Head of caudate nucleus (tissue), 42 donors: Measurements from ENCODE around the gene COL8A1.

ENCODE experiments used
- DNase-seq, 42 donors: peaks; one replicate each; pipeline versions ENCODE4 v3.0.0 to v3.0.0-alpha.2; 2020 to 2021; ENCODE audit warnings: mixed read lengths in 7 of 42
- intact Hi-C: fragments of 100-400 bp; cut with DNase I; formaldehyde crosslinking; loops from one replicate; pipeline ENCODE4 v1.15.0; 2022

The COL8A1 gene

GRCh38 chr3:99637016-99637367 lies 1.4 kb upstream of the COL8A1 start:
- DNase-seq: no peak
- intact Hi-C loops: no loop called here

GRCh38 chr3:99637368-99638111 lies 854 bp upstream of the COL8A1 start:
- intact Hi-C loops: no loop called here
- DNase-seq: peak in 18 of 42 donors; percentile 3 to 46 (median 14)

DNA sequence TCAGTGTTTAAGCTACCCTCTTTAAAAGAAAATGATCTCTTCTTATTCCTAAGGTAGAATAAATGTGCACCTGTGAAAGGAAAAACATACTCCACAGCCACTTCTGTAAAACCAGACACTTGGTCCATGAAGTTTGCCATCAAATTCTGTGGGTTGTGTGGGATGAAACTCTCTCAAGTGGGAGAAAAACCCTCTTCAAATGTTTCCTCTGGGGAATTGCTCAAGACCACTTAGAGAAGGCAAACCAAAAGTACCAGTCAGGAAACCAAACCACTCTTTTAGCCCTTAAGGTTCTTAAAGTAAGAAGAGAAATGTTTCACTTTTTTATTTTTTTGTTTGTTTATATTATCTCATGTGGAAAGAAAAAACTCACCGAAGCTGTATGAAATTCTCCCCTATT lies 1.2 kb downstream of the COL8A1 start:
- intact Hi-C loops: no loop called here
- DNase-seq: no peak

GRCh38 chr3:99640214-99640851 lies 1.9 kb downstream of the COL8A1 start:
- intact Hi-C loops: no loop called here

GRCh38 chr3:99641480-99641879 lies 3.1 kb downstream of the COL8A1 start:
- intact Hi-C loops: no loop called here
- DNase-seq: no peak

More at GRCh38 chr3:99640214-99640851, 1.9 kb downstream of the COL8A1 start:
- no peak for DNase-seq

DNA sequence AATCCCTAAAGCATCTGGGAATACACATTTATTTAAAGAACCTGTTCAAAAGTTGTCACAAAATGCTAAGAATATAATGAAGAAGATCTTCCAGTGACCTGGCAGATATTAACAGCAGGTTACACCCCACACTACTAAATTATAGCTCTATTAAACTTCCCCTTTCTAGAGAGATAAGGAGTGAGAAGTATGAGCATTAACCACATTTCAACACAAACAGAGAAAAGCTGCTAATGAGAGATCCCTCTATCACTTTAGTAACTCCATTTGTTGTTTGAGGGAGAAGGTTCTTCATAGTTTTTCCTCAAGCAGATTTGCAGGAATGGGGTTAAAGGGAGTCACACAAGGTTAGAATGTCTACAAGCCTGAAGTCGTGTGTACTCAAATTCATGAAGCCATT lies 3.6 kb downstream of the COL8A1 start:
- intact Hi-C loops: no loop called here
- DNase-seq: no peak

DNA sequence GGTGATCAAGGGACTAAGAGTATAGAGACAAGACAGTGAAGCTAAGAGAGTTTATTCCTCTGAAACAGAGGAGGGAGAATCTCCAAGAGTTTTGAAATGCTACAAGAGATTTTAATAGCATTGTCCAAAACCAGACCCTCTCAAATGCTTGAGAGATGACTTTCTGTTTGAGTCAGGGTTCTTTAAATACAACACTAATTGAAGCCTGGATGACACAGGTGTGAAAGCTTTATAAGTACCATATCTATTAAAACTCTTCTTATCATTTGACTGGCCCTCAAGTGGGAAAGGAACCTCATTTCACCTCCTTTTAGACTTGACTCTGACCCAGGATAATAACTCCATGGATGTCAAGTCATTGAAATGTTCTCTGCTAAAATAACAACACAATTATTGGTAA lies 5.6 kb downstream of the COL8A1 start:
- no peak for DNase-seq
- intact Hi-C loops: no loop called here

DNA sequence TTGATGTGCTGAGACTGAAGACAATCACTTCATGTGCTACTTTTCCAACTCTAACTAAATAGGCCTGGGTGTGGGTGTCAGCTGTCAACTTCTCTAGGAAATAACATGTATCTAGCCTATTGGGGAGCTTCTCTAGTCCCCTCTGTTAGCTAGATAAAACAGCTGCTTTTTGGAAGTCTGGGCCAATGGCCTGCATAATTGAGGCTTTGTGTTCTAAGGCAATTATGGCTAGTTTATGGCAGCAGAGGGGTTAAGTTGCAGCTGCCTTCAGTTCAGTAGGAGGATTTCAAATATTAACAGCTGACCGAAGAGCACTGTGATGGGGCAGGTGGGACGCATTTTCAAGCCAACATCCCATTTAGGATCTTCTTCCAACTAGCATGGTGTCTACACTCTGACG lies 6.4 kb downstream of the COL8A1 start:
- intact Hi-C loops: no loop called here
- DNase-seq: no peak

- no peak for DNase-seq
- intact Hi-C loops: no loop called here
Observed at GRCh38 chr3:99645277-99646106, 7.1 kb downstream of the COL8A1 start.

GRCh38 chr3:99646107-99646435 lies 7.7 kb downstream of the COL8A1 start:
- intact Hi-C loops: no loop called here
- no peak for DNase-seq

GRCh38 chr3:99647081-99647480 lies 8.7 kb downstream of the COL8A1 start:
- DNase-seq: no peak
- intact Hi-C loops: no loop called here

DNA sequence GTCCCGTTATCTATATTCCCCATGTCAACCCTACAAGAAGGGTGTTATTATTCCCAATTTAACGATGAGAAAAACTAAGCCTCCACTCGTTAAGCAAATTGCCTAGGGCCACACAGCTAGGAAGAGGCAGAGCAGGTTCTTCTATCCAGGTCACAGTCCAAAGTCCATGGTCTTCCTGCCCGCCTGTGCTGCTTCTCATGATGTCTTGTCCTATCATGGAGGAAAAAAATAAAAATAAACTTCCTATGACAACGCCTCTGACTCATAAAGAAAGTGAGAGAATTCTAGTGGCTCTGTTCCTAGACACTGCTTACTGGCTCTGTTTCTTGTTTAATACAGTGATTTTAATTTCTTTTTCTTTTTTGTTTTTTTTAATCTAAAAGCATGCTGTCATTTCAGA lies 9.7 kb downstream of the COL8A1 start:
- DNase-seq: no peak
- intact Hi-C loops: no loop called here

GRCh38 chr3:99648516-99648915 lies 10.1 kb downstream of the COL8A1 start:
- intact Hi-C loops: no loop called here
- DNase-seq: no peak

GRCh38 chr3:99651531-99651930 lies 13.1 kb downstream of the COL8A1 start:
- intact Hi-C loops: no loop called here
- DNase-seq: no peak

- intact Hi-C loops: no loop called here
- DNase-seq: no peak
Observed at GRCh38 chr3:99656624-99657023, 18.2 kb downstream of the COL8A1 start.

DNA sequence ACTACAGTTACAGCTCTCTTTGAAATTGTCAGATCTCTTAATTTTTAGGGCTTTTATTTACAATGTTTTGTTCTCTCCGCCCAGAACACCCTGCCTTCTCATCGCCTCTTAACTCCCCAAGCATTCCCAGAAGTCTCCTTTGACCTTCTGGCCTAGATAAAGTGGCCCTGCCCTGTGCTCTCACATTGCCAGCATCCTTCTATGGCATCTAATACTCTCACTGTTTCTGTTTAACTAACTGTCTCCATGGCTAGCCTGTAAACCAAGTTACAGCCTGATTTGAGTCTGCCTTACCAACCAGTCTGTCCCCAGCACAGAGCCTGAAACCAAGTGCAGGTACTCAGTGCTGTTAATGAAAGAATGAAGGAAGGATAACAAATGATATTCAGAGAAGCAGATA lies 19.9 kb downstream of the COL8A1 start:
- no peak for DNase-seq
- intact Hi-C loops: no loop called here

DNA sequence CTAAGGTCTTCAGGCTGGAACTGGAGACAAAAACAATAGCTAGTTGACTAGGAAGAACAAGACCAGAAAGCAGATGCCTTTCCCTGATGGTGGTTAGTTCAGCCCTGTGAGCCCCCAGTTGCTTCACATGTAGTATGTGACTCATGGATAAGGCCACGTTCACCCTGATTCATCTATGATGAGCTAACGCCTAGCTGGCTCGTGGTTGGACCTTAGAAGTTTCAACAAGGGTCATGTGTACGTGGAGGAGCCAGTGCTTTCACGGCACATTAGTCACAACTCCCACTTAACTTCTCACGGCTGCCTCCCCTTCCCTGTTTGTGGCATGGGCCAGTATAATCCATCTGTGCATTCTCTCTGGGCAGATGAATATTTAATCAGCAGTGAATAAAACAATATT lies 20.6 kb downstream of the COL8A1 start:
- DNase-seq: no peak
- intact Hi-C loops: no loop called here

- no peak for DNase-seq
- intact Hi-C loops: no loop called here
Observed at GRCh38 chr3:99659951-99660350, 21.6 kb downstream of the COL8A1 start.

- DNase-seq: no peak
- intact Hi-C loops: no loop called here
Observed at GRCh38 chr3:99662838-99663570, 24.6 kb downstream of the COL8A1 start.

GRCh38 chr3:99663977-99664376 lies 25.6 kb downstream of the COL8A1 start:
- DNase-seq: no peak

More at GRCh38 chr3:99663977-99664376, 25.6 kb downstream of the COL8A1 start:
- intact Hi-C loops: no loop called here
